Measurements from ENCODE around the gene BAD. TPM values are rescaled to one million over a fixed set of nuclear protein-coding genes. Genes with fewer than 3 reads are reported as not detected.

The BAD gene
- total RNA-seq, 1 experiment from 2014 or later: 34.7 TPM

DNA sequence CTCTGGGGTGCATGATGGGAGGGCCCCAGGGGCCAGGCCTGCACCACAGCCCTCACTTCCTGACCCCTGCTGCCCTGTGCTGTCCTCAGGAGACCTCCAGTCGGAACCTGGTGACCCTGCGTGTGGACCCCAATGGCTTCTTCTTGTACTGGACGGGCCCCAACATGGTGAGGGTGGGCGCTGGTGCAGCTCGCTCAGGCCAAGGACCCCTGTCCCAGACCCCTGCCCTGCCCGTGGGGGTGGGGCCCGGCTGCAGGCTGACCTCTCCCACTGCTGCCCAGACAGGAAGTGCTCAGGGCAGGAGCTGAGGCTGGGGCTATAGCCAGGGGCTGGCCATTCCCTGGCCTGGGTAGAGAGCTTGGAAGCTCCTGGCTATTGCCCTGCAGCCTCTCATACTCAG lies 30.1 kb downstream of the BAD start (continued):
- TF ChIP-seq E2F1 (CRISPR knock-in tag; IDR thresholded peaks at IDR 0.05) (no peak), NFE2L1 (CRISPR knock-in tag; IDR thresholded peaks at IDR 0.05) (no peak), IRF2 (CRISPR knock-in tag; IDR thresholded peaks at IDR 0.05; ENCODE audit: borderline replicate concordance, low read depth) (no peak), MXD4 (CRISPR knock-in tag; IDR thresholded peaks at IDR 0.05; ENCODE audit: borderline replicate concordance) (no peak), NR2C2 (CRISPR knock-in tag; IDR thresholded peaks at IDR 0.05) (no peak), NFATC4 (CRISPR knock-in tag; IDR thresholded peaks at IDR 0.05) (no peak), E2F5 (CRISPR knock-in tag; IDR thresholded peaks at IDR 0.05) (no peak)

DNA sequence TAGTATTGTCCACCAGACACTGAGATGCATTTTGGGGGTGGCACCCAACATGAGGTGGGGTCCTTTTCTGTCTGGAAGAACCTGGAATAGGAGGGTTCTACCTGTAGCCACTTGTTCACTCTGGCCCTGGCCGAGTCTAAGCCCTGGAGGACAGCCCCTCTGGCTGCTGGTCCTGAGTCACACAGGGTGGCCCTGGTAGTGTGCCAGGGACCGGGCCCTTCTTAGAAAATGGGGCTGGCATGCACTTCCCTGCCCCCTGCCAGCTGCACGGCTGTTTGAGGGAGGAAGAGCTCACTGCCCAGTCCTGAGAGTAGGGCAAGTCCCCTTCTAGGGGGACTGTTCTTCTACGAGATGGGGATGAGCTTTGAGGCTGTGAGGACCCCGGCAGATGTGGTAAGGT lies 31.0 kb downstream of the BAD start:
- ATAC-seq: no peak
- Mint-ChIP-seq H3K27me3 (ENCODE audit: low read depth) (no peaks in the 10 kb centered on the region), H3K27ac (peak overlapping the region; percentile 76), H3K4me1 (peaks cover 34% of the 10 kb centered on the region), H3K9me3 (no peaks in the 10 kb centered on the region), H3K4me3 (peak overlapping the region; percentile 47), H3K36me3 (peaks cover 8% of the 10 kb centered on the region)
- ChIA-PET CTCF (interaction anchor here (1.0 to 1.4 kb wide), 2 partner anchors 47 to 52 kb away, joined by 3 to 4 read pairs; partner anchors contain the start of gene ESRRA), POLR2A (no interaction called here)
- TF ChIP-seq, protein P1, sequence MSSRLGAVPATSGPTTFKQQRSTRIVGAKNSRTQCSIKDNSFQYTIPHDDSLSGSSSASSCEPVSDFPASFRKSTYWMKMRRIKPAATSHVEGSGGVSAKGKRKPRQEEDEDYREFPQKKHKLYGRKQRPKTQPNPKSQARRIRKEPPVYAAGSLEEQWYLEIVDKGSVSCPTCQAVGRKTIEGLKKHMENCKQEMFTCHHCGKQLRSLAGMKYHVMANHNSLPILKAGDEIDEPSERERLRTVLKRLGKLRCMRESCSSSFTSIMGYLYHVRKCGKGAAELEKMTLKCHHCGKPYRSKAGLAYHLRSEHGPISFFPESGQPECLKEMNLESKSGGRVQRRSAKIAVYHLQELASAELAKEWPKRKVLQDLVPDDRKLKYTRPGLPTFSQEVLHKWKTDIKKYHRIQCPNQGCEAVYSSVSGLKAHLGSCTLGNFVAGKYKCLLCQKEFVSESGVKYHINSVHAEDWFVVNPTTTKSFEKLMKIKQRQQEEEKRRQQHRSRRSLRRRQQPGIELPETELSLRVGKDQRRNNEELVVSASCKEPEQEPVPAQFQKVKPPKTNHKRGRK (CRISPR knock-in tag; IDR thresholded peaks at IDR 0.05; ENCODE audit: borderline replicate concordance): no peak
- TF ChIP-seq, protein P2, sequence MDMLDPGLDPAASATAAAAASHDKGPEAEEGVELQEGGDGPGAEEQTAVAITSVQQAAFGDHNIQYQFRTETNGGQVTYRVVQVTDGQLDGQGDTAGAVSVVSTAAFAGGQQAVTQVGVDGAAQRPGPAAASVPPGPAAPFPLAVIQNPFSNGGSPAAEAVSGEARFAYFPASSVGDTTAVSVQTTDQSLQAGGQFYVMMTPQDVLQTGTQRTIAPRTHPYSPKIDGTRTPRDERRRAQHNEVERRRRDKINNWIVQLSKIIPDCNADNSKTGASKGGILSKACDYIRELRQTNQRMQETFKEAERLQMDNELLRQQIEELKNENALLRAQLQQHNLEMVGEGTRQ (CRISPR knock-in tag; IDR thresholded peaks at IDR 0.05): no peak
- TF ChIP-seq, protein P3, sequence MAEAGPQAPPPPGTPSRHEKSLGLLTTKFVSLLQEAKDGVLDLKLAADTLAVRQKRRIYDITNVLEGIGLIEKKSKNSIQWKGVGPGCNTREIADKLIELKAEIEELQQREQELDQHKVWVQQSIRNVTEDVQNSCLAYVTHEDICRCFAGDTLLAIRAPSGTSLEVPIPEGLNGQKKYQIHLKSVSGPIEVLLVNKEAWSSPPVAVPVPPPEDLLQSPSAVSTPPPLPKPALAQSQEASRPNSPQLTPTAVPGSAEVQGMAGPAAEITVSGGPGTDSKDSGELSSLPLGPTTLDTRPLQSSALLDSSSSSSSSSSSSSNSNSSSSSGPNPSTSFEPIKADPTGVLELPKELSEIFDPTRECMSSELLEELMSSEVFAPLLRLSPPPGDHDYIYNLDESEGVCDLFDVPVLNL (CRISPR knock-in tag; IDR thresholded peaks at IDR 0.05; ENCODE audit: borderline replicate concordance, low read depth): no peak
- TF ChIP-seq, protein P4, sequence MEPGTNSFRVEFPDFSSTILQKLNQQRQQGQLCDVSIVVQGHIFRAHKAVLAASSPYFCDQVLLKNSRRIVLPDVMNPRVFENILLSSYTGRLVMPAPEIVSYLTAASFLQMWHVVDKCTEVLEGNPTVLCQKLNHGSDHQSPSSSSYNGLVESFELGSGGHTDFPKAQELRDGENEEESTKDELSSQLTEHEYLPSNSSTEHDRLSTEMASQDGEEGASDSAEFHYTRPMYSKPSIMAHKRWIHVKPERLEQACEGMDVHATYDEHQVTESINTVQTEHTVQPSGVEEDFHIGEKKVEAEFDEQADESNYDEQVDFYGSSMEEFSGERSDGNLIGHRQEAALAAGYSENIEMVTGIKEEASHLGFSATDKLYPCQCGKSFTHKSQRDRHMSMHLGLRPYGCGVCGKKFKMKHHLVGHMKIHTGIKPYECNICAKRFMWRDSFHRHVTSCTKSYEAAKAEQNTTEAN (CRISPR knock-in tag; IDR thresholded peaks at IDR 0.05): no peak
- TF ChIP-seq OVOL2 (CRISPR knock-in tag; IDR thresholded peaks at IDR 0.05; ENCODE audit: borderline replicate concordance) (no peak), ETV6 (CRISPR knock-in tag; IDR thresholded peaks at IDR 0.05) (no peak)
- TF ChIP-seq, protein P5, sequence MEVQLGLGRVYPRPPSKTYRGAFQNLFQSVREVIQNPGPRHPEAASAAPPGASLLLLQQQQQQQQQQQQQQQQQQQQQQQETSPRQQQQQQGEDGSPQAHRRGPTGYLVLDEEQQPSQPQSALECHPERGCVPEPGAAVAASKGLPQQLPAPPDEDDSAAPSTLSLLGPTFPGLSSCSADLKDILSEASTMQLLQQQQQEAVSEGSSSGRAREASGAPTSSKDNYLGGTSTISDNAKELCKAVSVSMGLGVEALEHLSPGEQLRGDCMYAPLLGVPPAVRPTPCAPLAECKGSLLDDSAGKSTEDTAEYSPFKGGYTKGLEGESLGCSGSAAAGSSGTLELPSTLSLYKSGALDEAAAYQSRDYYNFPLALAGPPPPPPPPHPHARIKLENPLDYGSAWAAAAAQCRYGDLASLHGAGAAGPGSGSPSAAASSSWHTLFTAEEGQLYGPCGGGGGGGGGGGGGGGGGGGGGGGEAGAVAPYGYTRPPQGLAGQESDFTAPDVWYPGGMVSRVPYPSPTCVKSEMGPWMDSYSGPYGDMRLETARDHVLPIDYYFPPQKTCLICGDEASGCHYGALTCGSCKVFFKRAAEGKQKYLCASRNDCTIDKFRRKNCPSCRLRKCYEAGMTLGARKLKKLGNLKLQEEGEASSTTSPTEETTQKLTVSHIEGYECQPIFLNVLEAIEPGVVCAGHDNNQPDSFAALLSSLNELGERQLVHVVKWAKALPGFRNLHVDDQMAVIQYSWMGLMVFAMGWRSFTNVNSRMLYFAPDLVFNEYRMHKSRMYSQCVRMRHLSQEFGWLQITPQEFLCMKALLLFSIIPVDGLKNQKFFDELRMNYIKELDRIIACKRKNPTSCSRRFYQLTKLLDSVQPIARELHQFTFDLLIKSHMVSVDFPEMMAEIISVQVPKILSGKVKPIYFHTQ (CRISPR knock-in tag; IDR thresholded peaks at IDR 0.05): no peak
- no peak for DNase-seq (ENCODE audit: low spot score)
